GM19395 (cell line): ENCODE data around the gene ITGB8.
A peak's percentile ranks its signal among the peaks of the same experiment; 100 is the strongest.

Source experiments
- ATAC-seq: cut with Tn5 transposase; IDR thresholded peaks from one replicate; pipeline ENCODE4 v1.9.1; 2021; ENCODE audit warnings: mild to moderate bottlenecking, moderate library complexity; ENCODE audit not compliant: unreplicated experiment

The ITGB8 gene

GRCh38 chr7:20307119-20307518, 23.6 kb upstream of the ITGB8 start:
- ATAC-seq, result peak; percentile 76

GRCh38 chr7:20307901-20308300, 22.8 kb upstream of the ITGB8 start:
- ATAC-seq, result no peak

- no peak for ATAC-seq
Measured at GRCh38 chr7:20310301-20310700, 20.4 kb upstream of the ITGB8 start.

- peak; percentile 49 for ATAC-seq
Measured at GRCh38 chr7:20310963-20311742, 19.5 kb upstream of the ITGB8 start.

- ATAC-seq, result no peak
Measured at GRCh38 chr7:20311743-20312042, 19.0 kb upstream of the ITGB8 start.

GRCh38 chr7:20312562-20312961, 18.1 kb upstream of the ITGB8 start:
- no peak for ATAC-seq

- no peak for ATAC-seq
Measured at GRCh38 chr7:20313626-20314025, 17.1 kb upstream of the ITGB8 start.

GRCh38 chr7:20314198-20314597, 16.5 kb upstream of the ITGB8 start:
- ATAC-seq, result no peak

GRCh38 chr7:20316706-20317105, 14.0 kb upstream of the ITGB8 start:
- ATAC-seq, result no peak

GRCh38 chr7:20317413-20317812, 13.3 kb upstream of the ITGB8 start:
- no peak for ATAC-seq

GRCh38 chr7:20318933-20319332, 11.8 kb upstream of the ITGB8 start:
- no peak for ATAC-seq

- ATAC-seq, result no peak
Measured at GRCh38 chr7:20320322-20320721, 10.4 kb upstream of the ITGB8 start.

GRCh38 chr7:20320786-20321185, 9.9 kb upstream of the ITGB8 start:
- no peak for ATAC-seq

GRCh38 chr7:20323595-20323994, 7.1 kb upstream of the ITGB8 start:
- ATAC-seq, result no peak

- ATAC-seq, result no peak
Measured at GRCh38 chr7:20326342-20326741, 4.4 kb upstream of the ITGB8 start.

GRCh38 chr7:20327055-20327454, 3.6 kb upstream of the ITGB8 start:
- no peak for ATAC-seq

- ATAC-seq, result no peak
Measured at GRCh38 chr7:20328027-20328426, 2.7 kb upstream of the ITGB8 start.

GRCh38 chr7:20328692-20329091, 2.0 kb upstream of the ITGB8 start:
- no peak for ATAC-seq

- ATAC-seq, result peak; percentile 47
Measured at GRCh38 chr7:20329389-20330238, 1.1 kb upstream of the ITGB8 start.

- peak; percentile 33 for ATAC-seq
Measured at GRCh38 chr7:20330928-20331909, 519 bp downstream of the ITGB8 start.
